AG20443 (cell line): ENCODE data around the gene CEACAM21.
A peak's percentile ranks its signal among the peaks of the same experiment; 100 is the strongest.
"Not testable (repeated sequence)": the region's sequence is repeated elsewhere in the genome, so short reads cannot be mapped to it uniquely, and the experiment has no call there.

ENCODE experiments used
- DNase-seq: peaks from one replicate; pipeline ENCODE4 v3.0.0; 2012; ENCODE audit warnings: low spot score, mixed read lengths

Gene CEACAM21

GRCh38 chr19:41549884-41550283 lies 26.1 kb upstream of the CEACAM21 start:
- no peak for DNase-seq

- DNase-seq: no peak
Observed at GRCh38 chr19:41551212-41551610, 24.8 kb upstream of the CEACAM21 start.

GRCh38 chr19:41551711-41552110 lies 24.3 kb upstream of the CEACAM21 start:
- DNase-seq: no peak

GRCh38 chr19:41552558-41552957 lies 23.4 kb upstream of the CEACAM21 start:
- DNase-seq: no peak

- no peak for DNase-seq
Observed at GRCh38 chr19:41553804-41554203, 22.2 kb upstream of the CEACAM21 start.

- no peak for DNase-seq
Observed at GRCh38 chr19:41554907-41555306, 21.1 kb upstream of the CEACAM21 start.

- DNase-seq: no peak
Observed at GRCh38 chr19:41555748-41556147, 20.2 kb upstream of the CEACAM21 start.

- no peak for DNase-seq
Observed at GRCh38 chr19:41563854-41564514, 12.0 kb upstream of the CEACAM21 start.

- no peak for DNase-seq
Observed at GRCh38 chr19:41564515-41565378, 11.2 kb upstream of the CEACAM21 start.

- DNase-seq: no peak
Observed at GRCh38 chr19:41565379-41565720, 10.6 kb upstream of the CEACAM21 start.

- no peak for DNase-seq
Observed at GRCh38 chr19:41566001-41566400, 10.0 kb upstream of the CEACAM21 start.

- DNase-seq: no peak
Observed at GRCh38 chr19:41569481-41570150, 6.3 kb upstream of the CEACAM21 start.

GRCh38 chr19:41570179-41570578 lies 5.8 kb upstream of the CEACAM21 start:
- no peak for DNase-seq

GRCh38 chr19:41570639-41571112 lies 5.3 kb upstream of the CEACAM21 start:
- DNase-seq: peak; percentile 86

- no peak for DNase-seq
Observed at GRCh38 chr19:41577144-41577830, 1.3 kb downstream of the CEACAM21 start.

GRCh38 chr19:41577833-41578232 lies 1.9 kb downstream of the CEACAM21 start:
- DNase-seq: no peak

GRCh38 chr19:41578886-41579285 lies 2.9 kb downstream of the CEACAM21 start:
- DNase-seq: no peak

GRCh38 chr19:41581068-41581467 lies 5.1 kb downstream of the CEACAM21 start:
- DNase-seq: not testable (repeated sequence)

- not testable (repeated sequence) for DNase-seq
Observed at GRCh38 chr19:41582577-41583182, 6.7 kb downstream of the CEACAM21 start.

GRCh38 chr19:41584260-41584810 lies 8.4 kb downstream of the CEACAM21 start:
- DNase-seq: no peak

GRCh38 chr19:41584931-41585330 lies 9.0 kb downstream of the CEACAM21 start:
- no peak for DNase-seq
